OCI-LY1 (cell line): ENCODE measurements around the gene ESRP2.

ENCODE experiments used
- CTCF ChIP-seq: fragments of 200-600 bp; sonication (generic), shearing (Covaris generic); IDR thresholded peaks from 2 replicates; pipeline ENCODE4 v1.5.1; 2017; ENCODE audit warnings: mild to moderate bottlenecking, antibody characterized with exemption, low read length, moderate library complexity, mixed read lengths
- EZH2 ChIP-seq: fragments of 200-600 bp; sonication (generic), shearing (Covaris generic); IDR thresholded peaks from 2 replicates; pipeline ENCODE4 v1.8.0; 2017; ENCODE audit warnings: borderline replicate concordance, mixed run types, mild to moderate bottlenecking, antibody characterized with exemption, low read length, moderate library complexity, mixed read lengths

GRCh38 chr16:68194251-68194650 lies 41.7 kb downstream of the ESRP2 start:
- no peak for TF ChIP-seq EZH2
- TF ChIP-seq CTCF, result no peak
